SH-SY5Y (cell line): ENCODE data around the gene ZNF74.

Experiments used
- GATA2 ChIP-seq: IDR thresholded peaks from 2 replicates; pipeline ENCODE4 v1.6.1; 2011; ENCODE audit warnings: mild to moderate bottlenecking, low read depth, low read length
- GATA3 ChIP-seq: IDR thresholded peaks from 2 replicates; pipeline ENCODE4 v1.6.1; 2011; ENCODE audit warnings: low read depth, mild to moderate bottlenecking, low read length, moderate library complexity

DNA sequence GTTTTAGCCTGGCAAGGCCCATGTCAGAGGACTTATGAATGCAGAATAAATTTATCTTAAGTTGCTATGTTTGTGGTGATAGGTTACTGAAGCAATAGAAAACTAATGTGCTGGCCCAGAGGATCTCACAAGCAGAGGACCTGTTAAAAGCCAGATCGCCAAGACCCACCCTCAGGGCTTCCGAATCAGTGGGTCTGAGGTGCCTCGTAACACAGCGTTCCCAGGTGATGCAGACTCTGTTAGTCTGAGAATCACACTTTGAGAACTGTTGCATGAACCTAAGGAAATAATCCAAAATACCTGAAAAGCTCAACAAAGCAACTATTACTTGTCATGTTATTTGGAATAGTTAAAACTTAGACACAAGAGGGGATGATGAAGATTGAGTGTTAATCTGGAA, 50.4 kb downstream of the ZNF74 start:
- TF ChIP-seq GATA2 (no peak), GATA3 (no peak)
